ENCODE data around the gene TMEM161B.

DNA sequence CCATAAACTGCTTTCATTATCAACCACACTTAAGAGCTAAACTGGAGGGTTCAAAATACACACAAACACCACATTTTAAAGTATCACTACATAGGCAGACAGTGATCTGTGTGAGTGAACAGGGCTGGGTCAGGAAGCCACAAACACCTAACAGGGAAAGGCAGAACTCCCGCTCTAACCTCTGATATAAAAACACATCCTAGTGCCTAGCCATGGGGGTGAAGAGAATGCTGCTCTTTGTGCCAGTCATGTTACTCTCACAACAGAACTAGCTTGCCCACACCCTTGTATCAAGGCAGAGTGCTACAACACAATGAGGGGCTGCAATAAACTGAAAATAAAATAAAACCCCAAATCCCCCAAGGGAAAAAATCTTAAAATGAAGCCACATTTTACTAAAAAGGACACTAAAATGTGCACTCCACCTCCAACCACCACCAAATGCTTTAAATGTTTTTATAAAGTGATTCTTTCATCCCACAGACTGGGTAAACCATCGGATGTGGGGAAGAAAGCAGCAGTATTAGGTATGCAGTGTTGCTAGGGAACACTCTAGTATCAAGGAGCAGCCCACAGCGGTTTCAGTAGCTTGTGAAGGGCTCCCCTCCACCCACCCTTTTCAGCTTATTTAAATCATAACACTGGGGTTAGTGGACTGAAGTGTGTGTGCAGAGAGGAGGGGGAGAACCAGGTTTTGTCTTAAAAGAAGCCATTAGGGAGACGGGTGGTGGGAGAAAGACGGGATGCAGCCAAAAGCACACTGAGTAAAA is 64.5 kb downstream of the TMEM161B start:
- TF ChIP-seq POLR2A (IDR thresholded peaks at IDR 0.05; ENCODE audit: extremely low read depth, insufficient read length): no peak
- TF ChIP-seq, protein P1, sequence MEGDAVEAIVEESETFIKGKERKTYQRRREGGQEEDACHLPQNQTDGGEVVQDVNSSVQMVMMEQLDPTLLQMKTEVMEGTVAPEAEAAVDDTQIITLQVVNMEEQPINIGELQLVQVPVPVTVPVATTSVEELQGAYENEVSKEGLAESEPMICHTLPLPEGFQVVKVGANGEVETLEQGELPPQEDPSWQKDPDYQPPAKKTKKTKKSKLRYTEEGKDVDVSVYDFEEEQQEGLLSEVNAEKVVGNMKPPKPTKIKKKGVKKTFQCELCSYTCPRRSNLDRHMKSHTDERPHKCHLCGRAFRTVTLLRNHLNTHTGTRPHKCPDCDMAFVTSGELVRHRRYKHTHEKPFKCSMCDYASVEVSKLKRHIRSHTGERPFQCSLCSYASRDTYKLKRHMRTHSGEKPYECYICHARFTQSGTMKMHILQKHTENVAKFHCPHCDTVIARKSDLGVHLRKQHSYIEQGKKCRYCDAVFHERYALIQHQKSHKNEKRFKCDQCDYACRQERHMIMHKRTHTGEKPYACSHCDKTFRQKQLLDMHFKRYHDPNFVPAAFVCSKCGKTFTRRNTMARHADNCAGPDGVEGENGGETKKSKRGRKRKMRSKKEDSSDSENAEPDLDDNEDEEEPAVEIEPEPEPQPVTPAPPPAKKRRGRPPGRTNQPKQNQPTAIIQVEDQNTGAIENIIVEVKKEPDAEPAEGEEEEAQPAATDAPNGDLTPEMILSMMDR (IDR thresholded peaks at IDR 0.05; ENCODE audit: low read depth, low read length): no peak
